ENCODE results near the gene CEP170B.
A peak's percentile ranks its signal among the peaks of the same experiment; 100 is the strongest.
"Not testable (repeated sequence)": the region's sequence is repeated elsewhere in the genome, so short reads cannot be mapped to it uniquely, and the experiment has no call there.

CEP170B gene

DNA sequence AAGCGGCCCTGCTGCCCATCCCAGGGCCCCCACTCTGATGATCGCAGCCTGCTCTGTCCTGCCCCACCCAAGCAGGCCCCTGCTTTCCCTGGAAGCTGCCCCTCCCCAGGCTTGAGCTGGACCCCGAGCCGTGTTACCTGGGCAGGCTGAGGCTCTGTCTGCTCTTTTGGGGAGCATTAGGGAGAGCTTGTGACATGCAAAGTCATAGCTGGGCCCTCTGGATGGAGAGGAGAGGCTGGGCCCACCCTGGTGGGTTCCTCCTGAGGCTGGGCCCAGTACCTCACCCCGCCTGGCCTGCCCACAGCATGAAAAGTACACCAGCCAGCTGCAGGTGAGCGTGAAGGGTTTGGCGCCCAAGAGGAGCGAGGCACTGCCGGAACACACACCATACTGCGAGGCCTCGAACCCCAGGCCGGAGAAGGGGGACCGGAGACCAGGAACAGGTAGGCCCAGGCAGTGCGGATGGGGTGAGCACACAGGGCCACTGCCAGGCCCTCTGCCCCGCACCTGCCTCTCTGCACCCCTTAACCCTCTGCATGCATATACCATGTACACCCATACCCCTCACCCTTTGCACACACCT lies 15.0 kb downstream of the CEP170B start:
- DNase-seq = no peak

DNA sequence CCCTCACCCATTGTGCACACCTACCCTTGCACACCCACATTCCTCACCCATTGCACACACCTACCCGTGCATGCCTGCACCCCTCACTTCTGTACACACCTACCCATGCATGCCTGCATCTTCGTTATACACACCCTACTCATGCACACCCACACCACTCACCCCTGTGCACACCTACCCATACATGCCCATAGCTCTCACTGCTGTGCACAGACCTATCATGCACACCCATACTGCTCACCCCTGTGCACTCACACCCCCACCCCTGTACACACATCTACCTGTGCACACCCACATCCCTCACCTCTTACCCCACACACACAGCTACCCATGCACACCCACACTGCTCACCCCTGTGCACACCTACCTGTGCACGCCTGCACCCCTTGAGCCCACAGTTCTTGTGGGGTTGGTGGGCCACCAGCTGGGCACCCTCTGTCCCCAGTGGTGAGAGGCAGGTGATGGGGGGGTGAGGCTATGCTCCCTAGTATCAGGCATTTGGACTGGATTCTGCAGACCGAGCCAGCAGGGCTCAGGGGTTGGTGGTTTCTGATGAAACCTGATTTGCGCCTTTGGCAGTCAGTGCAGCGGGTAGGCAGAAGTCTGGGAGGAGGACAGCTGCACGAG lies 15.6 kb downstream of the CEP170B start:
- no peak for DNase-seq

GRCh38 chr14:104881369-104881979 lies 16.4 kb downstream of the CEP170B start:
- DNase-seq = no peak

DNA sequence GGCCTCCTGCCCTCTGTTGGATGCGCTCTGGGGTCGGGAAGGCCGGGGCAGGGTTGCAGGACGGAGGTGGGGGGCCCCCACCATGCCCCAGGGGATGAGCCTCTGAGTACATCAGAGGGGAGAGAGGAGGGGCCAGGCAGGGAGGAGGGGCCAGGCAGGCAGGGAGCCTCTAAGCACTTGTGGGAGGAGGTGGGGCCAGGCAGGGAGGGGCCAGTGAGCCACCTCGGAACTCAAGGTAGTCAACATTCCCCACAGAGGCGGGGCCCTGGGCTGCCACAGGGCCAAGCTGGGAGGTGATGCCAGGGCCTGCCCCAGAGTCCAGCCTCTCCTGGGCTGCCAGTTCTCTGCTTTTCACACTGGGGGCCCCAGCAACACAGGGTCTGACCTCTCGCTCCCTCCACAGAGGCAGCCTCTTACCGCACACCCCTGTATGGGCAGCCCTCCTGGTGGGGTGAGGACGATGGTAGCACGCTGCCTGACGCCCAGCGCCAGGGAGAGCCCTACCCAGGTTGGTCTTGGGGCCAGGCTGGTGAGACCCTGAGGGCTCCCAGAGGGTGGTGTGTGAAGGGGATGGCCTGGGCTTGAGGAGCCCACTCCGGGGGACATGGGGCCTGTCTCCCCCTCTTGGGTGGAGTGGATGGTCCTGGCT lies 17.4 kb downstream of the CEP170B start:
- DNase-seq = peak; percentile 27

GRCh38 chr14:104882991-104883660 lies 18.1 kb downstream of the CEP170B start:
- DNase-seq = no peak

- DNase-seq = no peak
Observed at GRCh38 chr14:104883681-104884361, 18.8 kb downstream of the CEP170B start.

DNA sequence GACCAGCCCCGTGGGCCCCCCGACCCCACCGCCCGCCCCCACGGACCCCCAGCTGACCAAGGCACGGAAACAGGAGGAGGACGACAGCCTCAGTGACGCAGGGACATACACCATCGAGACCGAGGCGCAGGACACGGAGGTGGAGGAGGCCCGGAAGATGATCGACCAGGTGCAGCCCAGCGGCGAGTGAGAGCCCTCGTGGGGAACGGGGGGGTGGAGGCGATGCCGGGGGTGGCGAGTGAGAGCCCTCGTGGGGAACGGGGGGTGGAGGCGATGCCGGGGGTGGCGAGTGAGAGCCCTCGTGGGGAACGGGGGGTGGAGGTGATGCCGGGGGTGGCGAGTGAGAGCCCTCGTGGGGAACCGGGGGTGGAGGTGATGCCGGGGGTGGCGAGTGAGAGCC lies 19.3 kb downstream of the CEP170B start:
- DNase-seq = not testable (repeated sequence)

GRCh38 chr14:104885031-104885972 lies 20.2 kb downstream of the CEP170B start:
- no peak for DNase-seq

GRCh38 chr14:104885973-104886689 lies 21.1 kb downstream of the CEP170B start:
- DNase-seq = no peak

GRCh38 chr14:104886690-104887622 lies 21.9 kb downstream of the CEP170B start:
- DNase-seq = no peak

DNA sequence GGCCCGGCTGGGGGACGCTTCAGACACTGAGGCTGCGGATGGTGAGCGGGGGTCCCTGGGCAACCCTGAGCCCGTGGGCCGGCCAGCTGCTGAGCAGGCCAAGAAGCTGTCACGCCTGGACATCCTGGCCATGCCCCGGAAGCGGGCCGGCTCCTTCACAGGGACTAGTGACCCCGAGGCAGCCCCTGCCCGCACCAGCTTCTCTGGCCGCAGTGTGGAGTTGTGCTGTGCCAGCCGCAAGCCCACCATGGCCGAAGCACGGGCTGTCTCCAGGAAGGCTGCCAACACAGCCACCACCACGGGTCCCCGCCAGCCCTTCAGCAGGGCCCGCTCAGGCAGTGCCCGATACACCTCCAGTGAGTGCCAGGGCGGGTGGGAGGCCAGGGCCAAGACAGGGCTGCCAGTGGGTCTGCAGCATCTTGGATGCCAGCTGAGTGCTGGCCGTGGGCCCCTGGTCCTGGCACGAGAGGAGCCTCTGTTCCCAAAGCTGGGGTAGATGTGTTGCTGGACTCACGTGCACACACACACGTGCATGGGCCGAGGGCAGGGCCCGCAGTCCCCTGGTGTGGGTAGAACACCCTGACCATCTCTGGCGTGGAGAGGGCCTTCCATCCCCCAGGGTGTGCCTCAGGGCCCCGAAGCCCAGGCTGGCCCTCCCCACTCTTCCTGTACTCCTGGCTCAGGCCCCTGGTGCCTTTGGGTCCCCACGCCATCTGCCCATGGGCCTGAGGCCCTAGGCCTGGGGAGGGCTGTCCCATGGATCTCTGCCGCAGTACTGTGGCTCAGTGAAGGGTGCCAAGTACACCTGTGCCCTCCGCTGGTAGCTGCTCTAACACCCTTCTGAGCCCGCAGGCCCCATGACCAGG lies 22.8 kb downstream of the CEP170B start:
- DNase-seq = no peak

- no peak for DNase-seq
Observed at GRCh38 chr14:104888489-104889374, 23.7 kb downstream of the CEP170B start.

GRCh38 chr14:104889375-104889757 lies 24.3 kb downstream of the CEP170B start:
- DNase-seq = no peak

DNA sequence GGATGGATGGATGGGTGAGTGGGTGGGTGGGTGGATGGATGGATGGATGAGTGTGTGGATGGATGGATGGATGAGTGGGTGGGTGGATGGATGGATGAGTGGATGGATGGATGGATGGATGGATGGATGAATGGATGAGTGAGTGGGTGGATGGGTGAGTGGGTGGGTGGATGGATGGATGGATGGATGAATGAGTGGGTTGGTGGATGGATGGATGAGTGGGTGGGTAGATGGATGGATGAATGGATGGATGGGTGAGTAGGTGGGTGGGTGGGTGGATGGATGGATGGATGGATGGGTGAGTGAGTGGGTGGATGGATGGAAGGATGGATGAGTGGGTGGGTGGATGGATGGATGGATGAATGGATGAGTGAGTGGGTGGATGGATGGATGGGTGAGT lies 25.2 kb downstream of the CEP170B start:
- not testable (repeated sequence) for DNase-seq

- DNase-seq = no peak
Observed at GRCh38 chr14:104891121-104891551, 26.1 kb downstream of the CEP170B start.

DNA sequence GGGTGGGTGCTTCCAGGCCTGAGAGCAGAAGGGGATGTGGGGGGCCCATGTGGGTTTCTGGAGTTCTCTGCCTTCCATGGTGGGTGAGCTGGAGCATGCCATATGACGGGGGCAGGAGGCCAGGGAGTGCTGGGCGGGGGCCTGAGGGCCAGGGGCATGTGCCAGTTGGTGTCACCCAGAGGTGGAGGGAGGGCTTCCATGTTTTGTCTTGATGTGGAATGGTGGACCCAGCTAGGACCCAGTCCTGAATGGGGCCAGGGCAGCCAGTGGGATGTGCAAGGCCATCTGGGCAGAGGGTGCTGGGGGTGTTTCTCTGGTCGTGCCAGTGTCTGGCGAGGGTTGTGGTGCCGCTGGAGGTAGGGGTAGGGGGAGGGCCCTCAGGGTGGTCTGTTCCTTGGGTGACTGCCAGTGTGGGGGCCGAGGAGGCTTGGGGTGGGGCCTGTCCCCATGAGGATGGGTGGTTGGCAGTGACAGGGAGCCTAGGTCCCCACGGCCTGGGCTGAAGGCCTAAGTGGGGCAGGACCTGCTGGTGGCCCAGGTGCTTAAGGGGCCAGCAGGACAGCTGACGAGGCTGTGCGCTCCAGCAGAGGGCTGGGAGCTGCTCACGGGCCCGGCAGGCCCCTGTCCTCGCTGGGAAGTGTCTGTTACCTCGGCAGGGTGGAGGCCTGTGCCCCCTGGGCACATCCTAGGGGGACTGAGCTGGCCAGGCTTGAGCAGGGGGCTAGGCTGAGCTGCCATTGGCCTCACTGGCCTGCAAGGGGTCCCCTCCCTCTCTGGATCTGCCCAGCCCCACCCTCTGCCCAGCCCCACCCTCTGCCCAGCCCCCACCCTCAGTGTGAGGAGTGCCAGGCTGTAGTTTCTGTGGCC lies 26.8 kb downstream of the CEP170B start:
- DNase-seq = no peak

All from activated CD4-positive, alpha-beta T cell treated with anti-CD3 and anti-CD28 coated beads, Interleukin-10, Interleukin-2, amounts not matched to agents 100 ng/mL and 50 ng/mL, durations not matched to agents 16 hours and 8 hours (primary cell).